Measurements from ENCODE around the gene POLQ. TPM values are rescaled to one million over a fixed set of nuclear protein-coding genes. Genes with fewer than 3 reads are reported as not detected.

The POLQ gene
- total and polyA plus RNA-seq, 8 donors: 0.15 to 6.4 (median 0.58) TPM

DNA sequence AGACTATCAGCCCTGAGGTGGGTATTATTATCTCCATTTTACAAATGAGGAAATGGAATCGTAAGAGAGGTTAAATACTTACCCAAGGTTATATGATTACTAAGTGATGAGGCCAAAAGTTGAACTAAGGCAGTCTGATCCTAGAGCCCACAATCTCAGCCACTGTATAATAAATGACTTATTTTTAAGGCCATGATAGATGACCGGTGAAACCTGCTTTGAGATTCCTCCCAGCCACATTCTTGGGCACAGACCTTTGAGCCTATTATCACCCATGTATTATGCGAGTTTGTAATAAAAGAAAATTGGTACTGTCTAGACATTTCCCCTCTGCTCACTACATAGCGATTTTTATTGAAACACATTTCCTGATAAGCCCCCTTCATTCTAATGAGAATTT, 37.4 kb downstream of the POLQ start:
- intact Hi-C loops (cut with DNase I; ENCODE audit: low total_unique reads): no loop called here
- WGBS, 5 donors: 75 to 91% (median 87%) methylated on average over 4 of the region's 4 CpGs
- no peaks in the 10 kb centered on the region for H3K27me3 ChIP-seq
- H3K27ac ChIP-seq: no peak overlapping the region
- H3K36me3 ChIP-seq: no peaks in the 10 kb centered on the region
- TF ChIP-seq, protein P1, sequence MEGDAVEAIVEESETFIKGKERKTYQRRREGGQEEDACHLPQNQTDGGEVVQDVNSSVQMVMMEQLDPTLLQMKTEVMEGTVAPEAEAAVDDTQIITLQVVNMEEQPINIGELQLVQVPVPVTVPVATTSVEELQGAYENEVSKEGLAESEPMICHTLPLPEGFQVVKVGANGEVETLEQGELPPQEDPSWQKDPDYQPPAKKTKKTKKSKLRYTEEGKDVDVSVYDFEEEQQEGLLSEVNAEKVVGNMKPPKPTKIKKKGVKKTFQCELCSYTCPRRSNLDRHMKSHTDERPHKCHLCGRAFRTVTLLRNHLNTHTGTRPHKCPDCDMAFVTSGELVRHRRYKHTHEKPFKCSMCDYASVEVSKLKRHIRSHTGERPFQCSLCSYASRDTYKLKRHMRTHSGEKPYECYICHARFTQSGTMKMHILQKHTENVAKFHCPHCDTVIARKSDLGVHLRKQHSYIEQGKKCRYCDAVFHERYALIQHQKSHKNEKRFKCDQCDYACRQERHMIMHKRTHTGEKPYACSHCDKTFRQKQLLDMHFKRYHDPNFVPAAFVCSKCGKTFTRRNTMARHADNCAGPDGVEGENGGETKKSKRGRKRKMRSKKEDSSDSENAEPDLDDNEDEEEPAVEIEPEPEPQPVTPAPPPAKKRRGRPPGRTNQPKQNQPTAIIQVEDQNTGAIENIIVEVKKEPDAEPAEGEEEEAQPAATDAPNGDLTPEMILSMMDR (IDR thresholded peaks at IDR 0.05): no peak
- TF ChIP-seq EP300 (IDR thresholded peaks at IDR 0.05): no peak
- no peak for TF ChIP-seq POLR2A (IDR thresholded peaks at IDR 0.05)
- no peaks in the 10 kb centered on the region for H3K4me1 ChIP-seq
- H3K4me3 ChIP-seq: no peak overlapping the region
- DNase-seq: peak in 1 of 2 donors; percentile 38
- no peaks in the 10 kb centered on the region for H3K9me3 ChIP-seq

DNA sequence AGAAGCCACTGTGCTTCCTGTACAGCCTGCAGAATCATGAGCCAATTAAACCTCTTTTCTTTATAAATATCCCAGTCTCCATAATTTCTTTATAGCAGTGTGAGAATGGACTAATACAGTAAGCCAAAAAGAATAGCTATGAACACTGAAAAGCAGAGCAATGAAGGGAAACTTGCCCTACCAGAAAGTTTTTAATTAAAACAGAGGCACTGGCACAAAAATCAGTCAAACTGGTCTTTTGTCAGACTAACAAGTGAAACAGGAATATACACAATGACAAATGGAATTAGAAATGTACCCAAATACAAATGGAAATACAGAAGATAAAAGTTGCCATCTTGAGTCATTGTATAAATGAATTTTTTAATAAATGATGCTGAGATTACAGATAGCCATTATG, 40.5 kb downstream of the POLQ start:
- Histone ChIP-seq H3K4me1 (no peaks in the 10 kb centered on the region), H3K4me3 (no peak overlapping the region), H3K9me3 (no peaks in the 10 kb centered on the region), H3K27me3 (no peaks in the 10 kb centered on the region), H3K27ac (no peak overlapping the region), H3K36me3 (no peaks in the 10 kb centered on the region)
- TF ChIP-seq POLR2A (IDR thresholded peaks at IDR 0.05): no peak
- TF ChIP-seq, protein P1 (IDR thresholded peaks at IDR 0.05): no peak
- no peak for TF ChIP-seq EP300 (IDR thresholded peaks at IDR 0.05)
- no peak for DNase-seq
- intact Hi-C loops (cut with DNase I; ENCODE audit: low total_unique reads): no loop called here

- H3K4me1 ChIP-seq: no peaks in the 10 kb centered on the region
- TF ChIP-seq, protein P1 (IDR thresholded peaks at IDR 0.05): no peak
- TF ChIP-seq EP300 (IDR thresholded peaks at IDR 0.05): no peak
- no peak for TF ChIP-seq POLR2A (IDR thresholded peaks at IDR 0.05)
- no peak for TF ChIP-seq POLR2AphosphoS5 (IDR thresholded peaks at IDR 0.05)
- no peaks in the 10 kb centered on the region for H3K27me3 ChIP-seq
- no peaks in the 10 kb centered on the region for H3K36me3 ChIP-seq
- no peak for DNase-seq
- H3K9me3 ChIP-seq: no peaks in the 10 kb centered on the region
- no peak overlapping the region for H3K4me3 ChIP-seq
- 94 to 100% (median 94%) methylated on average over 2 of the region's 2 CpGs for WGBS, 5 donors
- no peak overlapping the region for H3K27ac ChIP-seq
- intact Hi-C loops (cut with DNase I; ENCODE audit: low total_unique reads): no loop called here
Measured at GRCh38 chr3:121504618-121505017, 41.2 kb downstream of the POLQ start.

DNA sequence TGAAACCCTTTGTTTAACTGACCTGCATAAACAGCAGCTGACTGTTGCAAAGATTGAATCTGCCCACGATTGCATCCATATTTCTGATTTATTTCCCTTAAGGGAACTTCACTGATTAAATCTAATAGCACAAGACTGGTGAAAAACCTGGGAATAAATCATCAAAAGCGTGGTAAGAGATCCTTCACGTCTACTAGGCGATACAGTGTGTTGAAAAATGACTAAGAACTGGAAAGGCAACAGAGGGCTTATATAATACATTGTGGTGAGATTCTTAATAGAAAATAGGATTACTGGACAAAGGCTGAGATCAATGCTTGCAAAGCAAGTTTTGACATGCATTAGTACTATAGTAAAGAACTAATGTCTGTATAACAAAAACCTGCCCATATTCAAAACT, 49.0 kb downstream of the POLQ start:
- Histone ChIP-seq H3K27me3 (no peaks in the 10 kb centered on the region), H3K9me3 (no peaks in the 10 kb centered on the region), H3K36me3 (no peaks in the 10 kb centered on the region), H3K4me3 (no peak overlapping the region), H3K4me1 (no peaks in the 10 kb centered on the region), H3K27ac (no peak overlapping the region)
- intact Hi-C loops (cut with DNase I; ENCODE audit: low total_unique reads): no loop called here
- WGBS, 5 donors: 81 to 94% (median 92%) methylated on average over 4 of the region's 4 CpGs
- no peak for DNase-seq
- TF ChIP-seq POLR2AphosphoS5 (IDR thresholded peaks at IDR 0.05) (no peak), EP300 (IDR thresholded peaks at IDR 0.05) (no peak), POLR2A (IDR thresholded peaks at IDR 0.05) (no peak)
- TF ChIP-seq, protein P1 (IDR thresholded peaks at IDR 0.05): no peak
